Heart left ventricle (tissue), 13 donors: Measurements from ENCODE around the gene ZBTB40.

Experiments
- CTCF ChIP-seq, 12 donors: fragments of 200-600 bp; sonication (generic) in 4 of 12; IDR thresholded peaks; one replicate each; pipeline versions ENCODE4 v1.5.0 to v1.8.0; 2018 to 2022; ENCODE audit warnings: antibody characterized with exemption in 12 of 12, mild to moderate bottlenecking in 5 of 12
- POLR2A ChIP-seq, 2 donors: fragments of 450-650 bp; IDR thresholded peaks; one replicate each; pipeline ENCODE4 v1.6.1; 2017; ENCODE audit warnings: antibody characterized with exemption in 2 of 2, mild to moderate bottlenecking in 2 of 2, moderate library complexity in 2 of 2
- donor health status: ischemic (EF 13 %, LVEDD 7.1; RV severe dilation, severe dysfunction).
- donor health status: DM: no; HTN: yes; CAD: no.
- donor health status: DM: no; HTN: no; CAD: no.
- donor health status: ischemic (EF 25% LVEDD 6.9; RV normal size, moderate dysfunction).
- donor health status: ischemic (EF 25% LVEDD 5.7; RV mildly dilated, moderate dysfunction).
- donor health status: ischemic (EF 35%, LVEDD 5.7; RV mildly dilated, moderate dysfunction).
- donor health status: nonischemic (EF 11% LVEDD 7.7; RV severe dilation, severe dysfunction).
- donor health status: DM: yes; HTN: yes; CAD: no.
- donor health status: PGD.
- donor health status: ischemic (EF 29% LVEDD 5.4; RV normal size, mild dysfunction).
- donor health status: nonischemic (EF 23%, LVEDD 6.1; RV moderate dilation, normal function).

- TF ChIP-seq CTCF (IDR thresholded peaks at IDR 0.05): no peak
- TF ChIP-seq POLR2A (IDR thresholded peaks at IDR 0.05): no peak
Measured at GRCh38 chr1:22550021-22550420, 98.4 kb downstream of the ZBTB40 start.
